Testis (tissue), 3 donors: ENCODE measurements around the gene ABAT. TPM values are rescaled to one million over a fixed set of nuclear protein-coding genes. Genes with fewer than 3 reads are reported as not detected.

Source experiments
- DNase-seq: peaks from one replicate; pipeline ENCODE4 v3.0.0-alpha.2; 2019
- H3K27ac ChIP-seq, 2 donors: fragments of 200-600 bp; sonication (generic); one replicate each; pipeline ENCODE4 v1.5.1; 2019
- H3K27me3 ChIP-seq: fragments of 200-600 bp; sonication (generic); one replicate; pipeline ENCODE4 v1.5.1; 2019
- H3K36me3 ChIP-seq: fragments of 200-600 bp; sonication (generic); one replicate; pipeline ENCODE4 v1.5.1; 2017; ENCODE audit warnings: low read depth; ENCODE audit errors: missing control alignments
- H3K4me1 ChIP-seq: fragments of 200-600 bp; sonication (generic); one replicate; pipeline ENCODE4 v1.5.1; 2019
- H3K4me3 ChIP-seq, 2 donors: fragments of 200-600 bp; sonication (generic); one replicate each; pipeline ENCODE4 v1.5.1; 2017 to 2019
- H3K9me3 ChIP-seq: fragments of 200-600 bp; sonication (generic); one replicate; pipeline ENCODE4 v1.5.1; 2017
- CTCF ChIP-seq, 3 experiments: fragments of 450-650 bp in 2 of 3; fragments of 200-600 bp in 1 of 3; sonication (generic) in 1 of 3; IDR thresholded peaks; one replicate each; pipeline ENCODE4 v1.5.1; 2016 to 2019; ENCODE audit warnings: antibody characterized with exemption in 3 of 3, mild to moderate bottlenecking in 2 of 3, moderate library complexity in 1 of 3
- POLR2A ChIP-seq: fragments of 450-650 bp; IDR thresholded peaks from one replicate; pipeline ENCODE4 v1.6.1; 2017; ENCODE audit warnings: antibody characterized with exemption, mild to moderate bottlenecking, moderate library complexity
- WGBS, 2 donors: methylation state at CpG; one replicate each; pipeline ENCODE4 v1.1.5; 2018; 5-methylcytosine and 5-hydroxymethylcytosine counted together
- intact Hi-C: fragments of 100-400 bp; cut with DNase I; formaldehyde crosslinking; loops from one replicate; pipeline ENCODE4 v1.15.1; 2023; ENCODE audit warnings: low total_unique reads
- polyA plus RNA-seq: library from polyadenylated mRNA; stranded (reverse); fragments of 350-450 nt; fragmentation: Illumina TruSeq; extraction: RNeasy Lipid Tissue Mini Kit (QIAGEN cat#74804); gene quantifications from one replicate; pipeline ENCODE4 v1.2.3, GENCODE V29; 2014; ENCODE audit warnings: low read depth, low replicate concordance; ENCODE audit not compliant: insufficient read depth
- total RNA-seq, 2 donors: library from RNA; depleted of rRNA; stranded (reverse); fragments of >200 nt; gene quantifications; one replicate each; pipeline ENCODE4 v1.2.3, GENCODE V29; 2016

ABAT gene
- total and polyA plus RNA-seq, 3 donors from 2014 or later, result 25.3 to 108 (median 71.7) TPM

- intact Hi-C loops, result no loop called here
- no peaks in the 10 kb centered on the region for H3K4me1 ChIP-seq
- no peak overlapping the region for H3K4me3 ChIP-seq
- no peaks in the 10 kb centered on the region for H3K27me3 ChIP-seq
- 93 to 100% methylated on average over 1 of the region's 1 CpG for WGBS, 2 donors
- H3K36me3 ChIP-seq, result no peaks in the 10 kb centered on the region
- H3K9me3 ChIP-seq, result no peaks in the 10 kb centered on the region
- no peak overlapping the region for H3K27ac ChIP-seq
- DNase-seq, result no peak
- TF ChIP-seq CTCF (IDR thresholded peaks at IDR 0.05) (no peak), POLR2A (no peak)
Observed at GRCh38 chr16:8775359-8775758, 100.9 kb downstream of the ABAT start.

- intact Hi-C loops, result no loop called here
- H3K36me3 ChIP-seq, result no peaks in the 10 kb centered on the region
- TF ChIP-seq POLR2A (no peak), CTCF (IDR thresholded peaks at IDR 0.05) (no peak)
- H3K27ac ChIP-seq, result no peak overlapping the region
- DNase-seq, result no peak
- H3K27me3 ChIP-seq, result no peaks in the 10 kb centered on the region
- H3K4me1 ChIP-seq, result no peaks in the 10 kb centered on the region
- WGBS, 2 donors, result 83 to 86% methylated on average over 9 to 10 of the region's 12 CpGs
- no peak overlapping the region for H3K4me3 ChIP-seq
- H3K9me3 ChIP-seq, result no peaks in the 10 kb centered on the region
Observed at GRCh38 chr16:8776129-8776584, 101.7 kb downstream of the ABAT start.

- Histone ChIP-seq H3K27ac (no peak overlapping the region), H3K4me1 (no peaks in the 10 kb centered on the region), H3K4me3 (no peak overlapping the region), H3K36me3 (no peaks in the 10 kb centered on the region), H3K9me3 (no peaks in the 10 kb centered on the region), H3K27me3 (no peaks in the 10 kb centered on the region)
- intact Hi-C loops, result no loop called here
- no peak for DNase-seq
- TF ChIP-seq CTCF (IDR thresholded peaks at IDR 0.05), result no peak
- TF ChIP-seq POLR2A, result no peak
- WGBS, 2 donors, result 77 to 97% methylated on average over 7 of the region's 7 CpGs
Observed at GRCh38 chr16:8777217-8777616, 102.8 kb downstream of the ABAT start.

- TF ChIP-seq CTCF (IDR thresholded peaks at IDR 0.05), result no peak
- TF ChIP-seq POLR2A, result no peak
- no peaks in the 10 kb centered on the region for H3K27me3 ChIP-seq
- H3K36me3 ChIP-seq, result no peaks in the 10 kb centered on the region
- no peak overlapping the region for H3K27ac ChIP-seq
- no peak for DNase-seq
- intact Hi-C loops, result no loop called here
- WGBS, 2 donors, result 95 to 96% methylated on average over 8 of the region's 8 CpGs
- no peaks in the 10 kb centered on the region for H3K4me1 ChIP-seq
- H3K4me3 ChIP-seq, result no peak overlapping the region
- no peaks in the 10 kb centered on the region for H3K9me3 ChIP-seq
Observed at GRCh38 chr16:8781797-8782196, 107.4 kb downstream of the ABAT start.

GRCh38 chr16:8782673-8783072 lies 108.3 kb downstream of the ABAT start:
- 71 to 76% methylated on average over 6 of the region's 6 CpGs for WGBS, 2 donors
- H3K4me1 ChIP-seq, result no peaks in the 10 kb centered on the region
- H3K9me3 ChIP-seq, result no peaks in the 10 kb centered on the region
- H3K36me3 ChIP-seq, result no peaks in the 10 kb centered on the region
- TF ChIP-seq CTCF (IDR thresholded peaks at IDR 0.05), result no peak
- TF ChIP-seq POLR2A, result no peak
- H3K4me3 ChIP-seq, result no peak overlapping the region
- H3K27ac ChIP-seq, result no peak overlapping the region
- H3K27me3 ChIP-seq, result no peaks in the 10 kb centered on the region
- no peak for DNase-seq
- intact Hi-C loops, result no loop called here
